Activated gamma-delta T cell treated with Interleukin-2 at 50 U/mL for 16 hours (primary cell): ENCODE results near the gene HMG20B.

ENCODE experiments used
- DNase-seq: peaks from one replicate; pipeline ENCODE4 v3.0.0-alpha.2; 2020

HMG20B gene

DNA sequence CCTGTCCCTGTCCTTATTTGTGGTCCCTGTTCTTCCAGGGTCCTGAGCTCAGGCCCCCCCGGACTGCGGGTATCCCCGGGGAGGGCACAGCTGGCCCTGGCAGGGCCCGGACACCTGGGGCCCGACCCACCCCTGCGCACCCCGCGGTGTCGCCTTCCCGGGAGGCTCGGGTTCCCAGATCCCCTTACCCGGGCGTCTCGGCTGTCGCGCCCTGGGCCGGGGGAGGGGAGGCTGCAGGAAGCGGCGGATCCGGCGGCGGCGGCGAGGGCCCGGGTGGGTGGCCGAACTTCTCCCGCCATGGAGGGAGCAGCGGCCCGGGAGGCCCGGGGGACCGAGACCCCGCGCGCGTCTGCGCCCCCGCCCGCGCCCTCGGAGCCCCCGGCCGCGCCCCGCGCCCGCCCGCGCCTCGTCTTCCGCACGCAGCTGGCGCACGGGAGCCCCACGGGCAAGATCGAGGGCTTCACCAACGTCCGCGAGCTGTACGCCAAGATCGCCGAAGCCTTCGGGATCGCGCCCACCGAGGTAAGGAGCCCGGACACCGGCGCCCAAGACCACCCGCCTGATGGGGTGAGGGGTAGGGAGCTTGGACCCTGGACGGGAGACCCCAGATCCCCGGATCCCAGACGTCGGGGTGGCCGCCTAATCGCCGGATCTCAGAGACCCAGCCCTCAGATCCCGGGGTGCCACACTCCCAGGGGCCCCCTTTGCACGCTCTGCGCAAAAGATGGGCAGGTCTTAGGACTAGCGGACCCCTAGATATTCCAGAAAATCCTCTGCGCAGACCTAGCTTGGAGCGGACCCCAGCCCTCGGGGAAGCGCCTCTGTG is 12.8 kb downstream of the HMG20B start, which contains the start of gene GIPC3:
GIPC3 (plus strand) TSS at position 178 of the 826 bp plus-strand sequence; CDS start at position 298, 120 bp downstream.
- no peak for DNase-seq

GRCh38 chr19:3586127-3586626 is 13.4 kb downstream of the HMG20B start:
- DNase-seq: peak; percentile 55

DNA sequence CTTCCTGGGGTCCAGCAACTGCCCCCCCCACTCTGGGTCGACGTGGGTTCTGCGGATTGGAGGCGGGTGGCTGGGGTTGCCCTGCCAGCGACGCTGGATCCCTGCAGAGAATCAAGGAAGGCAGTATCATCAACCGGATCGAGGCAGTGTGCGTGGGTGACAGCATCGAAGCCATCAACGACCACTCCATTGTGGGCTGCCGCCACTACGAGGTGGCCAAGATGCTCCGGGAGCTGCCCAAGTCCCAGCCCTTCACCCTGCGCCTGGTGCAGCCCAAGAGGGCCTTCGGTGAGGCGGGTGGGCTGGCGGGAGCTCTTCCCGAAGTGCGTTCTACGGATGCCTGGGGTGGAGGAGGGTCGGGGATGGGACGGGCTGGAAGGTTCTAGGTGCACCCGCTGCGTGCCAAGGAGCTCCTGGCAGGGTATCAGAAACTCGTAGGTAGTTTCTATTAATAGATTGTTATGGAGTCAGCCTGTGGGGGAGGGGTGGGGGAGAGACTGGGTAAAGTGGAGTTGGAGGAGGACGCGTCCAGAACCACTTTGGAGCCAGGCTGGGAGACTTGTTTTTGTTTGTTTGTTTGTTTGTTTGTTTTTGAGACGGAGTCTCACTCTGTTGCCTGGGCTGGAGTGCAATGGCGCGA is 14.1 kb downstream of the HMG20B start:
- DNase-seq: no peak

DNA sequence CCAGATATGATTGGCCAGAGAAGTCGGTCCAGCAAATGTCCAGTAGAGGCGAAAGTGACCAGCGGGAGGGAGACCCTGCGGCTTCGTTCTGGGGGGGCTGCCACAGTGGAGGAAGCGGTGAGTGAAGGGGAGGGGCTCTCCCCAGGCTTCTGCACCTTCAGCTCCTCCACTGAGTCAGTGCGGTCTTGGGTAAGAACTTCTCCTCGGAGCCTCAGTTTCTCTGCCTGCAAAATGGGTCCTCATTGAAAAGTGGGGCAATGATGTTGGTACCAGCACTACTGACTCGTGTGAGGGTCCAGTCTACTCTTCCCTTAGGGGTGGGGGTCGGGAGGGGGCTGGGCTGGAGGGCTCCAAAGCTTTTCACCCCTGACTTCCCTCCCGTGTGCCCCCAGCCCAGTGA is 16.7 kb downstream of the HMG20B start:
- DNase-seq: no peak

DNA sequence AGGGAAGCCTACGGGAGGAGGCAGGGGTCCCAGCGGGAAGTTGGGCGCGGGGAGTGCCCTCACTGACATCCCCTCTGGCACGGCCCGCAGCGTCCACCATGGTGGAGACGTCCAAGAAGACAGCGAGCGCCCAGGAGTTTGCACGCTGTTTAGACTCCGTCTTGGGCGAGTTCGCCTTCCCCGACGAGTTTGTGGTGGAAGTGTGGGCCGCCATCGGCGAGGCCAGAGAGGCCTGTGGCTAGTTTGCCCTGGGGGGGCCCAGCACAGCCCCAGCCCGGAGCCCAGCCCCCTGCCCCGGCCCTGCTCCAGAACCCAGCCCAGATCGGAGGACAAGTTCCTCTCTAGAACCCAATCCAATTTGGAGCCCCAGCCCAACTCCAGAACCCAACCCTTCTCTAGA is 17.2 kb downstream of the HMG20B start:
- DNase-seq: no peak

DNA sequence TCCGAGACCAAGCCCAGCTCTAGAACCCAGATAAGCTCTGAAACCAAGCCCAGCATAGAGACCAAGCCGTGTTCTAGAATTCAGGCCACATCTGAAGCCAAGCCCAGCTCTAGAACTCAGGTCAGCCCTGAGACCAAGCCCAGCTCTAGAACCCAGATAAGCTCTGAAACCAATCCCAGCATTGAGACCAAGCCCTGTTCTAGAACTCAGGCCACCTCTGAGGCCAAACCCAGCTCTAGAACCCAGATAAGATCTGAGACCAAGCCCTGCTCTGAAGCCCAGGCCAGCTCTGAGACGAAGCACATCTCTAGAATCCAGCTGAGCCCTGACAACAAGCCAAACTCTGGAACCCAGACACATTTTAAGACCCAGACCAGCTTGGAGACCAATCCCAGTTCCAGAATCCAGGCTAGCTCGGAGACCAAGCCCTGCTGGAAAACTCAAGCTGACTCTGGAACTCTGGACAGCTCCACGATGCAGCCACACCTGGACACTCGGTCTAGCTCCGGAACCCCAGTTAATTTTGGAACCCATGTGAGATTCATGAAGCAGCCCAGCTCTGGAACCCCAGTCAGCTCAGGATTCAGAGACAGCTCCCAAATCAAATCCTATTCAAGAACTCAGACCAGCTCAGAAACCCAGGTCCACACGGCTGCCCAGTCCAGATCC is 18.4 kb downstream of the HMG20B start:
- no peak for DNase-seq

- no peak for DNase-seq
Measured at GRCh38 chr19:3591876-3592613, 19.3 kb downstream of the HMG20B start.

DNA sequence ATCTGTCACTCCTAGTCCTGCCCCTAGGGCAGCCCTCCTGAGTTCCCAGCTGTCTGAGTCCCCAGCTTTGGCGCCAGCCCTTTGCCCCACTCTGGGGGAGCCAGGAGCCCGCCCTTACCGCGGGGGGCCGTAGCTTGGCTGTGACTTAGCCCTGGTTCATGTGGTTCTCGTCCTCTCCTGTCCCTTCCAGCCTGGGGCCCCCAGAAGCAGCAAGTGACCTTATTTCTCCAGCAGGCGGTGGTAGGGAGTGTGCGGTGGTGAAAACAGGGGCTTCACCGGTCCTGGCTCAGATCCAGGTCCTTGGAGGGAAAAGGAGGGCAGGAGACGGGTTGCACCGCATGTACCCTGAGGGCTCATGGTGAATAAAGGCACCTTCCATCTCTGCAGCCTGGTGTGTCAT is 20.4 kb downstream of the HMG20B start:
- DNase-seq: no peak

GRCh38 chr19:3595521-3596061 is 22.8 kb downstream of the HMG20B start:
- DNase-seq: no peak

- no peak for DNase-seq
Measured at GRCh38 chr19:3599776-3600187, 27.0 kb downstream of the HMG20B start.

- no peak for DNase-seq
Measured at GRCh38 chr19:3601021-3601420, 28.3 kb downstream of the HMG20B start.

GRCh38 chr19:3603121-3603811 is 30.5 kb downstream of the HMG20B start:
- DNase-seq: no peak

DNA sequence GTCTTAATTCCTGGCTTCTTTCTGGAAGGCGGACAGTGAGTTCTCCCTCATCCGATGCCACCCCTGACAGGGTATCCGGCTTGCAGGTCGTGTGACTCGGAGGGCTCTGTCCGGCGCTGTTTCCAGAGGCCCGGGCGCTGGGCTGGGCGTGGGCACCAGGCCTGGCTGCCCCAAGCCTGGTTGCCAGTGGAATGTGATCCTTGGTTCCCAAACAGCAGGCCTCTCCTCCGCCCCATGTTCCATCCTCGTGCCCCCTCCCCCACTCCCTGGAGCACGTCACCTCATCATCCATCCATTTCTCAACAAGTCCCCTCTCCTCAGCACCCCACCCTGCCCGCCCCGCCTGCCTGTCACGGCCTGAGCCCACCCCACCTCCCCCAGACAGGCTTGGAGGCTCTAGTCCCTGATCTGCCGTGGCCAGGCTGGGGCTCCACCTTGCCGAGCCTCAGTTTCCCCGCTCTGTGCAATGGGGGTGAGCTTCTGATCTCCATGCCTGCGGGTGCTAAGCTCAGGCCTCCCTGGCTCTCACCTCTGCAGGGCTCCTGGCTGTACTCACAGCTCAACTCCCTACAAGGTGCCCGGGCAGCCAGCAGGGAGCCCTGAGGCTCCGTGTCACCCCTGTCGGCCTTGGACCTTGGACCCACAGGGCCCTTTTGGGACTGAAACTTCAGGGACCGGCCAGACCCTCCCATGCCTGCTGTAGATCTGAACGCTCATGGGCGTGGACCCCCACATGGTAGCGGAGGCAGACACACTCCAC is 31.7 kb downstream of the HMG20B start:
- DNase-seq: no peak

DNA sequence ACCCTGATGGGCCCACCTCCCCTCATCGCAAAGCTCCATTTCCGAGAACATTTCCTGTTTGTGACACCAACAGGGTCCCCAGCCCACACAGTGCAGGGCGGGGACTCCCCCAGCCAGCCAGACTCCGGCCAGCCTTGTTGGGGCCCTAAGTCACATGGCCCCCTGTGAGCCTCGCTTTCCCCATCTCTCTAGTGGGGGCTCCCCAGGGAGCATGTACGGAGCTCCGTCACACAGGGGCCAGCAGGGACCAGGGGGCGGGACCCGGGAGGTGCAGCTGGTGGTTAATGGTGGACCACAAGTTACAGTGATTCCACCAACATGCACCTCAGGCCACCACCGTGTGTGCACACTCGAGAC is 32.2 kb downstream of the HMG20B start:
- peak; percentile 59 for DNase-seq

GRCh38 chr19:3605361-3605760 is 32.6 kb downstream of the HMG20B start:
- DNase-seq: no peak

GRCh38 chr19:3605770-3606169 is 33.0 kb downstream of the HMG20B start:
- no peak for DNase-seq

- peak; percentile 41 for DNase-seq
Measured at GRCh38 chr19:3606174-3606689, 33.5 kb downstream of the HMG20B start.

DNA sequence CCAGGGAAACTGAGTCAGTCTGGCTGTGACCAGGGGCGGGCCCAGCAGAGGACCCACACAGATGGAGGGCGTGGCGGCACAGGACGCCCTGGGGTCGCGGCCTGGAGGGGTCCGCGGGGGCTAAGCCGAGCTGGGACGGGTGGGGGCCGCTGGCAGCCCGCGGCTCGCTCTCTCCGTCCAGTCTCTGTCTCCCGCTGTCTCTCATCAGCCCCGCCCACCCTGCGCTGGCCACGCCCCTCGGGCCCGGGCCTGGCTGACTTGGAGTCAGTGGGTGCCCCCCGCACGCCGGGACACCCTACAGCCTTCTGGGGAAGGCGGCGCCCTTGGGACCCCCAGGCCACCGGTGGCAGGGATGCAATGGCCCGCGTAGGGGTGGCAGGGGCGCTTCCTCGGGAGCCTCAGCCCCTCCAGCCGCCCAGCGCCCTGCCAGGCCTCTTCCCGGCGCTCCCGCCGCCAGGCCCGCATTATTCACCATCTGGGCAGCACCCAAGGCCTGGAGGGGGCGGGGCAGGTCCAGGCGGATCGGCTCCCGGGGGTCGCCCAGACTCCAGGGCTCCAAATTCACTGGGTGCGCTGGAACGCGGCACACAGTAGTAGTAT is 34.0 kb downstream of the HMG20B start, which contains the start of gene TBXA2R:
TBXA2R (minus strand) TSS at position 186 of the 600 bp plus-strand sequence. CDS start 6,241 bp downstream, outside the sequence.
- peak; percentile 63 for DNase-seq

- no peak for DNase-seq
Measured at GRCh38 chr19:3607303-3608078, 34.7 kb downstream of the HMG20B start.
